ENCODE data around the gene CH25H.

- TF ChIP-seq CTCF (conservative IDR thresholded peaks at IDR 0.05; ENCODE audit: low read depth, low read length) (no peak), EZH2 (IDR thresholded peaks at IDR 0.05; ENCODE audit: low read length, unreplicated experiment) (no peak), EZH2phosphoT487 (IDR thresholded peaks at IDR 0.05; ENCODE audit: borderline replicate concordance, low read length) (no peak)
These were observed 24.2 kb downstream of the CH25H start for GRCh38 chr10:89182894-89183293.
